Thymus (tissue), 11 donors: Measurements from ENCODE around the gene PHTF2. TPM values are rescaled to one million over a fixed set of nuclear protein-coding genes. Genes with fewer than 3 reads are reported as not detected.
"Not testable (repeated sequence)": the region's sequence is repeated elsewhere in the genome, so short reads cannot be mapped to it uniquely, and the experiment has no call there.

Experiments used
- DNase-seq, 9 donors: peaks; one replicate each; pipeline ENCODE4 v3.0.0-alpha.2; 2013; ENCODE audit warnings: low spot score in 9 of 9, low read depth in 6 of 9, missing footprints in 1 of 9
- H3K27ac ChIP-seq, 2 donors: one replicate each; pipeline ENCODE4 v1.5.1; 2013; ENCODE audit warnings: control low read depth in 1 of 2, low read depth in 1 of 2, low read length in 1 of 2, mild to moderate bottlenecking in 1 of 2, moderate library complexity in 1 of 2
- H3K27me3 ChIP-seq, 2 donors: one replicate each; pipeline ENCODE4 v1.5.1; 2013; ENCODE audit warnings: low read length in 1 of 2; ENCODE audit not compliant: control insufficient read depth in 2 of 2, insufficient read depth in 1 of 2
- H3K36me3 ChIP-seq, 2 donors: one replicate each; pipeline ENCODE4 v1.5.1; 2013; ENCODE audit warnings: low read length in 1 of 2, mild to moderate bottlenecking in 1 of 2, moderate library complexity in 1 of 2; ENCODE audit not compliant: control insufficient read depth in 2 of 2, insufficient read depth in 2 of 2
- H3K4me1 ChIP-seq, 2 donors: one replicate each; pipeline ENCODE4 v1.5.1; 2013; ENCODE audit warnings: low read length in 2 of 2; ENCODE audit not compliant: control insufficient read depth in 2 of 2, insufficient read depth in 2 of 2
- H3K4me3 ChIP-seq, 2 donors: one replicate each; pipeline ENCODE4 v1.5.1; 2013; ENCODE audit warnings: low read length in 2 of 2, control low read depth in 1 of 2, mild to moderate bottlenecking in 1 of 2
- H3K9me3 ChIP-seq, 2 donors: one replicate each; pipeline ENCODE4 v1.5.1; 2013; ENCODE audit warnings: low read length in 1 of 2, mild to moderate bottlenecking in 1 of 2; ENCODE audit not compliant: control insufficient read depth in 2 of 2, insufficient read depth in 1 of 2
- WGBS: extraction: QIAGEN DNeasy Blood & Tissue Kit; methylation state at CpG from one replicate; pipeline ENCODE4 v1.1.7; 2013; 5-methylcytosine and 5-hydroxymethylcytosine counted together
- polyA plus RNA-seq: library from polyadenylated mRNA; stranded (reverse); fragments of 200-250 nt; gene quantifications from one replicate; pipeline ENCODE4 v1.2.3, GENCODE V29; 2013
- total RNA-seq: library from RNA; stranded (reverse); fragments of 120-200 nt; gene quantifications from one replicate; pipeline ENCODE4 v1.2.4, GENCODE V29; 2013
- donor health status: healthy.

PHTF2 gene
- total and polyA plus RNA-seq, 2 donors, result 10.9 to 14.1 TPM

GRCh38 chr7:77830649-77831355 is 32.2 kb downstream of the PHTF2 start:
- DNase-seq, result no peak
- H3K27ac ChIP-seq, result no peak overlapping the region
- H3K4me1 ChIP-seq, result peaks cover 2 to 5% of the 10 kb centered on the region in 2 donors
- H3K27me3 ChIP-seq, result no peaks in the 10 kb centered on the region
- 95% methylated on average over 8 of the region's 8 CpGs for WGBS
- no peaks in the 10 kb centered on the region for H3K36me3 ChIP-seq
- no peak overlapping the region for H3K4me3 ChIP-seq
- H3K9me3 ChIP-seq, result peaks cover 0 to 3% of the 10 kb centered on the region in 2 donors

GRCh38 chr7:77831481-77831880 is 32.9 kb downstream of the PHTF2 start:
- Histone ChIP-seq H3K27me3 (no peaks in the 10 kb centered on the region), H3K4me3 (no peak overlapping the region), H3K27ac (no peak overlapping the region), H3K4me1 (peaks cover 2 to 5% of the 10 kb centered on the region in 2 donors), H3K36me3 (no peaks in the 10 kb centered on the region), H3K9me3 (peaks cover 0 to 3% of the 10 kb centered on the region in 2 donors)
- 97% methylated on average over 7 of the region's 7 CpGs for WGBS
- DNase-seq, result no peak

GRCh38 chr7:77831953-77832352 is 33.4 kb downstream of the PHTF2 start:
- no peak overlapping the region for H3K27ac ChIP-seq
- no peaks in the 10 kb centered on the region for H3K27me3 ChIP-seq
- WGBS, result 95% methylated on average over 1 of the region's 1 CpG
- H3K36me3 ChIP-seq, result no peaks in the 10 kb centered on the region
- peaks cover 2 to 5% of the 10 kb centered on the region in 2 donors for H3K4me1 ChIP-seq
- H3K4me3 ChIP-seq, result no peak overlapping the region
- no peak for DNase-seq
- H3K9me3 ChIP-seq, result peaks cover 0 to 3% of the 10 kb centered on the region in 2 donors

- Histone ChIP-seq H3K36me3 (no peaks in the 10 kb centered on the region), H3K9me3 (peaks cover 0 to 3% of the 10 kb centered on the region in 2 donors), H3K27ac (no peak overlapping the region), H3K27me3 (no peaks in the 10 kb centered on the region), H3K4me1 (peaks cover 2 to 5% of the 10 kb centered on the region in 2 donors), H3K4me3 (no peak overlapping the region)
- WGBS, result 95% methylated on average over 1 of the region's 1 CpG
- DNase-seq, result no peak
Measured at GRCh38 chr7:77833136-77833535, 34.6 kb downstream of the PHTF2 start.

- not testable (repeated sequence) for DNase-seq, H3K9me3 ChIP-seq, H3K27ac ChIP-seq, H3K36me3 ChIP-seq, H3K4me1 ChIP-seq, H3K27me3 ChIP-seq, H3K4me3 ChIP-seq
- 97% methylated on average over 2 of the region's 2 CpGs for WGBS
Measured at GRCh38 chr7:77836425-77836824, 37.9 kb downstream of the PHTF2 start.

- 90% methylated on average over 2 of the region's 2 CpGs for WGBS
- Histone ChIP-seq H3K4me3 (no peak overlapping the region), H3K27me3 (no peaks in the 10 kb centered on the region), H3K27ac (no peak overlapping the region), H3K36me3 (no peaks in the 10 kb centered on the region), H3K9me3 (peaks cover 0 to 3% of the 10 kb centered on the region in 2 donors), H3K4me1 (peaks cover 2 to 5% of the 10 kb centered on the region in 2 donors)
- no peak for DNase-seq
Measured at GRCh38 chr7:77837275-77837674, 38.7 kb downstream of the PHTF2 start.

GRCh38 chr7:77837966-77838365 is 39.4 kb downstream of the PHTF2 start:
- Histone ChIP-seq H3K36me3 (no peaks in the 10 kb centered on the region), H3K27me3 (no peaks in the 10 kb centered on the region), H3K9me3 (peaks cover 0 to 3% of the 10 kb centered on the region in 2 donors), H3K27ac (no peak overlapping the region), H3K4me1 (peaks cover 2 to 5% of the 10 kb centered on the region in 2 donors), H3K4me3 (no peak overlapping the region)
- no peak for DNase-seq
- 90% methylated on average over 1 of the region's 1 CpG for WGBS

- Histone ChIP-seq H3K27ac (no peak overlapping the region), H3K9me3 (peaks cover 0 to 1% of the 10 kb centered on the region in 2 donors), H3K36me3 (no peaks in the 10 kb centered on the region), H3K4me3 (no peak overlapping the region), H3K4me1 (peaks cover 2 to 5% of the 10 kb centered on the region in 2 donors), H3K27me3 (no peaks in the 10 kb centered on the region)
- 95% methylated on average over 3 of the region's 3 CpGs for WGBS
- no peak for DNase-seq
Measured at GRCh38 chr7:77838929-77839491, 40.4 kb downstream of the PHTF2 start.

- DNase-seq, result no peak
- H3K27ac ChIP-seq, result no peak overlapping the region
- 98% methylated on average over 2 of the region's 2 CpGs for WGBS
- no peaks in the 10 kb centered on the region for H3K27me3 ChIP-seq
- no peaks in the 10 kb centered on the region for H3K9me3 ChIP-seq
- H3K4me1 ChIP-seq, result no peaks in the 10 kb centered on the region
- H3K36me3 ChIP-seq, result no peaks in the 10 kb centered on the region
- no peak overlapping the region for H3K4me3 ChIP-seq
Measured at GRCh38 chr7:77839919-77840318, 41.3 kb downstream of the PHTF2 start.
